Gastroesophageal sphincter (tissue), 3 donors: ENCODE data around the gene ZNF486.
"Not testable (repeated sequence)": the region's sequence is repeated elsewhere in the genome, so short reads cannot be mapped to it uniquely, and the experiment has no call there.

Source experiments
- CTCF ChIP-seq, 4 experiments: fragments of 200-600 bp in 2 of 4; fragments of 450-650 bp in 2 of 4; sonication (generic) in 1 of 4; IDR thresholded peaks; one replicate each; pipeline ENCODE4 v1.5.1; 2017 to 2019; ENCODE audit warnings: antibody characterized with exemption in 4 of 4, mild to moderate bottlenecking in 2 of 4, moderate library complexity in 2 of 4
- POLR2A ChIP-seq, 2 donors: fragments of 450-650 bp; IDR thresholded peaks; one replicate each; pipeline ENCODE4 v1.6.1; 2017; ENCODE audit warnings: antibody characterized with exemption in 2 of 2, mild to moderate bottlenecking in 2 of 2, moderate library complexity in 1 of 2
- POLR2AphosphoS5 ChIP-seq: sonication (generic); formaldehyde crosslinking; IDR thresholded peaks from one replicate; pipeline ENCODE4 v1.6.1; 2017; ENCODE audit warnings: antibody characterized with exemption

DNA sequence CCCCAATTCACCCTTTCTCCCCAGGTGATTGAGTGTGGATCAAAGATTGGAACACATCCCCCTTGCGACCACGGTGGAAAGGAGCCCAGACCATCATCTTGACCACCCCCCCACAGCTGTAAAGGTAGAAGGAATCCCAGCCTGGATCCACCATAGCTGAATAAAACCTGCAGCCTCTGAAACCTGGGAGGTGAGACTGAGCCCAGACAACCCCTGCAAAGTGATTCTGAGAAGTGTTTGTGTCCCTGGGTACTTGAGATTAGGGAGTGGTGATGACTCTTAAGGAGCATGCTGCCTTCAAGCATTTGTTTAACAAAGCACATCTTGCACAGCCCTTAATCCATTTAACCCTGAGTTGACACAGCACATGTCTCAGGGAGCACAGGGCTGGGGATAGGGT is 81.2 kb downstream of the ZNF486 start:
- not testable (repeated sequence) for TF ChIP-seq CTCF (IDR thresholded peaks at IDR 0.05); POLR2AphosphoS5; POLR2A (IDR thresholded peaks at IDR 0.05)
